ENCODE results near the gene PPTC7.
"Not testable (repeated sequence)": the region's sequence is repeated elsewhere in the genome, so short reads cannot be mapped to it uniquely, and the experiment has no call there.

Gene PPTC7

GRCh38 chr12:110561471-110562201 lies 21.5 kb downstream of the PPTC7 start:
- DNase-seq (ENCODE audit: low read depth) = no peak

DNA sequence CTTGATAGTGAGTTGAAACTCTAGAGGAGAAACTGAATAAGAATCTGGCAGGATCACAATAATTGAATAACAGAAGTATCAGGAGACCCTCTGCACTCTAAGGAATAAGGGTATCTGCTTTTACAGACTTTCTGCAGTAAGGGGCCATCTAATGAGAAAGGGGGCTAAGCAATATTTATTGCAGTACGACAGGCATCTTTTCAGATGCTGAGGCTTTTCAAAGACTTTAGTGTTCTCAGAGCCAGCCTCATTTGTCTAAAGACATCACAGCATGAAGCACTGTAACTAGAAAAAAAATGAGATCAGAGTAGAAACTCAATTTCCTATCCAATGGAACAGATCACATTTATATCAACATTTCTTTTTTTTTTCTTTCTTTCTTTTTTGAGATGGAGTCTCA lies 22.2 kb downstream of the PPTC7 start:
- no peak for DNase-seq (ENCODE audit: low read depth)

GRCh38 chr12:110560048-110560447 lies 23.1 kb downstream of the PPTC7 start:
- DNase-seq (ENCODE audit: low read depth) = no peak

DNA sequence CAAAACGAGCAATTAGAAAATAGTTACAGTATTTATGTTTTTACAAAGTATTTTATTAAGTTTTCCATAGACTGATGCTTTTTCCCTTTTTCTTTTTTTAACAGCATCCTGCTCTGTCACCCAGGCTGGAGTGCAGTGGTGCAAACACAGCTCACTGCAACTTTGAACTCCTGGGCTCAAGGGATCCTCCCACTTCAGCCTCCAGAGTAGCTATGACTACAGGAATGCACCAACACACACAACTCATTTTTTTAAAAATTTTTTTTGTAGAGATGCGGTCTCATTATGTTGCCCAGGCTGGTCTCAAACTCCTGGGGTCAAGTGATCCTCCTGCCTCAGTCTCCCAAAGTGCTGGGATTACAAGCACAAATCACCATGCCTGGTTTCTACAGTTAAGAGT lies 24.2 kb downstream of the PPTC7 start:
- not testable (repeated sequence) for DNase-seq (ENCODE audit: low read depth)

DNA sequence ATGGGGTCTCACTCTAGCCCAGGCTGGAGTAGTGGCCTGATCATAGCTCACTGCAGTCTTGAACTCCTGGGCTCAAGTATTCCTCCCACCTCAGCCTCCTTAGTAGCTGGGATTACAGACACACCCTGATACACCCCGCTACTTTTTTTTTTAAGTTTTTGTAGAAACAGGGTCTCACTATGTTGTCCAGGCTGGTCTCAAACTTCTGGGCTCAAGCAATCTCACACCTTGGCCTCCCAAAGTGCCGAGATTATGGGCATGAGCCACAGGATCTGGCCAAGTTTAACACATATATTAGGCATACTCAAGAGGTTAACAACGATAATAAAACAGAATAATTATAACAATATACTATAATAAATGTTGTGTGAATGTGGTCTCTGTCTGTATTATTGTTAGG lies 25.8 kb downstream of the PPTC7 start:
- no peak for DNase-seq (ENCODE audit: low read depth)

- DNase-seq (ENCODE audit: low read depth) = no peak
Measured at GRCh38 chr12:110556705-110557104, 26.4 kb downstream of the PPTC7 start.

DNA sequence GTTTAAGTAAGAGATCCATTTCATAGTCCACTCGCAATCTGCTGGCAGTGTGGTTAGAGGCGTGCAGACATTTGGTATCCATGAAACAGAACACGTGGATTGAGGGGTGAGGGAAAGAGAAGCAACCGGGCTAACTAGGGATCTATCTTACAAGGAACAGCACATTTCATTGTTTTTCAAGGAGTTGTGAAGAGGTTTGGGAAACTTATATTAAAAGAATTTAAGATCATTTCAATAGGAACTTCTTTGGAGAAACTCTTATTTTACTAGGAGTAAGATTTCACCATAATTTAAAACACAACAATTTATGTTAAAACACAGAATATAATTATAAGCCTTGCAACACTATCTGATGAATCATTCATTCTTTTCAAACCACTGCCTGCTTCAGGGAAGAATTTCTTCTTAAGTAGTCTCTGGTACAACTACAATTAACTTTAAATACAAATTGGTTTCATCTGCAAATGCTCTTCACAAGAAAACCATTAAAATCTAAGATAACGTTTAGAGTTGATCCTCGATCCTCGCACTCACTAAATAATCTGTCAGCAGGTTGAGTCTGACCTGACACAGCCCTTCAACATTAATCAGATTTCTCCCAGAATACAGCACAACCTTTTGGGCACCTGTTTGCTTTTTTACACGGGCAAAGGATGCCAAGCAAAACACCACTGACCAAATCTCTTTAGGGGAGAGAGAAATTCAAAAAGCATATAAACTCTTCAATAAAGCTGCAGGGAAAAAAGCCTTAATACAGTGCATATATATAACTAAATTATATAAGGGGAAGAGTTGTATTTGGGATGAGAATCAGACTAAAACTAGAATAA lies 27.3 kb downstream of the PPTC7 start:
- no peak for DNase-seq (ENCODE audit: low read depth)

DNA sequence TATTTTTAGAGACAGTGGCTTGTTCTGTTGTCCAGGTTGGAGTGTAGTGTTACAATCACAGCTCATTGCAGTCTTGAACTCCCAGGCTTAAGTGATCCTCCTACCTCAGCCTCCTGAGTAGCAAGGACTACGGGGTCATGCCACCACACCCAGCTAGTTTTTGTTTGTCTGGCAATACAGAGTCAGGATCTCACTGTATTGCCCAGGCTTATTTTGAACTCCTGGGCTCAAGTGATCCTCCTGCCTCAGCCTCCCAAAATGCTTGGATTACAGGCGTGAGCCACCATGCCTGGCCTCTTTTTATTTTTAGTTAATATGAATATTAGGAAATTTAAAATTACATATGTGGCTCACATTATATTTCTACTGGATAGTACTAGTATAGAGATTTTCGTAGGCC lies 28.9 kb downstream of the PPTC7 start:
- no peak for DNase-seq (ENCODE audit: low read depth)

GRCh38 chr12:110550981-110551380 lies 32.1 kb downstream of the PPTC7 start:
- no peak for DNase-seq (ENCODE audit: low read depth)

DNA sequence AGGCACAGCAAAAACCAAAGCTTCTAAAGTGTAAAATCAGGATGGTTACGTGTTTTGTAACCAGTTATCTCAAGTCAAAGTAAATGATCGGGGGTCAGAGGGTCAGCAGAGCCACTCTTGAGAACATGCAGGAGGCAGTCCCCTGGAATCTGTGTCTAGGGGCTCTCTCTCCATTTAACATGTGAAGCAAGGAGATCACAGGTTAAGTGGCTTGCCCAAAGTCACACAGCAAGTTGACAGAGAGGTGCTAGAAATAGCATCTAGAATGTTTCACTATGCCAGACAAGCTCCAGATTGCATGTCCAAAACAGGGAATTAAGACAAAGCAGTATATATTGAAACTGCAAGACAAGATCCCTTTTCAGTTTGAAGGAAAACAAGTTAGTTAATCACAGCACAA lies 33.4 kb downstream of the PPTC7 start:
- DNase-seq (ENCODE audit: low read depth) = no peak

- DNase-seq (ENCODE audit: low read depth) = no peak
Measured at GRCh38 chr12:110548678-110549077, 34.4 kb downstream of the PPTC7 start.

GRCh38 chr12:110547090-110547489 lies 36.0 kb downstream of the PPTC7 start:
- DNase-seq (ENCODE audit: low read depth) = no peak

GRCh38 chr12:110546339-110546738 lies 36.8 kb downstream of the PPTC7 start:
- peak; percentile 81 for DNase-seq (ENCODE audit: low read depth)

DNA sequence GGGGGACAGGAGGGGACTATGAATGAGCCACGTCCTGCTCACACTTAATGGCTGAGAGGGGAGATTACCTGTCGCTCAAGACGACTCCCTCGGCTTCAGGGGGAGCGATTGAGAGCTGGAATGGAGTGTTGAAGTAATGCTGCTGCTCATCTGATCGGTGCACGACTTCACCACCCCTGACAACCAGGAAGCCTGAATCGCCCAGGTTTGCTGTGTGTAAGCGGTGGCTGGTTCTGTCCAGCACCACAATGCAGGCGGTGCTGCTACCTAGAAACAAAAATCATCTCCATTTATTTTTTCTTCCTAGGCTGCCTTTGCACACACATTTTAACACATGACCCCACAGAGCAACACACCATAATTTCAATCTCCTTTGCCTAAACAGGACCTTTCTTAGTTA lies 37.3 kb downstream of the PPTC7 start:
- no peak for DNase-seq (ENCODE audit: low read depth)

DNA sequence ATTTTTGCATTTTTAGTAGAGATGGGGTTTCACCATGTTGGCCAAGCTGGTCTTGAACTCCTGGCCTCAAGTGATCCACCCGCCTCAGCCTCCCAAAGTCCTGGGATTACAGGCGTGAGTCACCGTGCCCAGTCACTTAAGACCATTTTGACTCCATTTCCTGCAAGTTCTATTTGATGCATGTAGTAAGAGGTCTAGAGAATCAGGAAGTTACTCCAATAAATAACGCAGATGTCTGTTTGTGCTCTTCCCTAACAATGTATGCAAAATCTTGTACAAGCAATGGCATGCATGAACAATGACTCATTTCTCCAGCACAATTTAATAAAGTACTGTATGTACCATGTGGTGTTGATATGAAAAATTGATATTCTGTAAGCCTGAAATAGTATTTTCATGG lies 37.9 kb downstream of the PPTC7 start:
- DNase-seq (ENCODE audit: low read depth) = peak; percentile 84

DNA sequence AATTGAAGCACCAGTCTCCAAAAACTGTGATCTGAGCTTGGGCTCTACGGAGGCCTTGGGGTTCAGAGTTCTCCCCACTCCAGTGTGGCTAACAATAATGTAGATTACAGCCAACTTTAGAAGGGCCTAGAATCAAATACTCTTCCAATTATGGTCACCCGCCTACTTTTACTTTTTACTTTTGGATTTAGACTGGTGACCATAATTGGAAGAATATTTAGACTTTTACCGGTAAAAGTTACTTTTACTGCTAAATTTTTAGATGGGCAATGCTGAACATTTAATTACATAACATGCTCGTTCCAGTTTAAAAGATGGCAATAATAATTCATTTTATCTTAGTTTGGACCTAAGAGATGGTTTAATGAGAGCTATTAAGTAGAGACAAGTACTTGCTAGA lies 39.2 kb downstream of the PPTC7 start:
- no peak for DNase-seq (ENCODE audit: low read depth)

- peak; percentile 76 for DNase-seq (ENCODE audit: low read depth)
Measured at GRCh38 chr12:110543252-110543959, 39.7 kb downstream of the PPTC7 start.

DNA sequence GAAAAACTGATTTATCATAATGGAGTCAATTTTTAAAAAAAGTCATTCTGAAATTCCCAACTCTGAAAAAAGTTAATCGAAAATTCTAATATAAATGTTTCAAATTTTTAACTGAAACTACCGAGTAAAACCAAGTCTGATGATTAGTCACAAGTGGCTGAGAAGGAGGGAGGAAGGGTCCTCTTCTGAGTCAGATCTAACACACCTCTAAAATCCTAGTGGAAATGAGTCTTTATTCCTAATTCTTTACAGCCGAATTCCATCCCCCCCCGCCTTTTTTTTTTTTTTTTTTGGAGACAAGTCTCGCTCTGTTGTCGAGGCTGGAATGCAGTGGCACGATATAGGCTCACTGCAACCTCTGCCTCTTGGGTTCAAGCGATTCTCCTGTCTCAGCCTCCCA lies 43.1 kb downstream of the PPTC7 start:
- DNase-seq (ENCODE audit: low read depth) = no peak

DNA sequence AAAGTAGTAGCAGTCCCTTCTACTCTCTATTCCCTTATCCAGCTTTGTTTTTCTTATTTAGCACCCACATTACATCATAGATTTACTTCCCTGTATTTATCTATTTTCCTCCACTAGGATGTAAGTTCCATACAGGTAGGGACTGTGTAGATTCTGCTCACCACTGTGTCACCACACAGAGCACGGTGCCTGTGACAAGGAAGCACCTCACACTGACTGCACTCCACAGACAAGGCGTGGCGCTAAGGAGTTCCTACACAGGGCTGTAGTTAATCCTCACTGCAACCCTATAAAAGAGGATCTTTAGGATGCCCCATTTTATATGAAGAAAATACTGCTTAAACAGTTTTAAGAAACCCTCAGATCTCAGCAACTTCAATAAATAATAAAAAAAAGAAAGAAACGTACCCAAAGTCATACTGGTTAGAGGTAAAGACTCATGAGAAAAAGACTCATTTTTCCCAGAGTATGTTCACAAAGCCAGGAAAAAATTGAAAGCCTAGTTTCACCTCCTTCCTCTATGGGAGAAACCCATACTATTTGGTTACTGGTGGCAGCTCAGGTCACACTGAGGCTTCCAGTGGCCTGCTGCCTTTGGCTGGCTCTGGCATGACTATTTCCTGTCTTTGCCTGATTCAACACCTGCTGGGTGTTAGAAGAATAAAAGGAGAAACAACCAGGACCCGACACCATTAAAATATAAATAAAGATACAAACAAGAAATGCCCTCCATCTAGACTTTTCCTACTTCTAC lies 44.1 kb downstream of the PPTC7 start:
- DNase-seq (ENCODE audit: low read depth) = no peak

DNA sequence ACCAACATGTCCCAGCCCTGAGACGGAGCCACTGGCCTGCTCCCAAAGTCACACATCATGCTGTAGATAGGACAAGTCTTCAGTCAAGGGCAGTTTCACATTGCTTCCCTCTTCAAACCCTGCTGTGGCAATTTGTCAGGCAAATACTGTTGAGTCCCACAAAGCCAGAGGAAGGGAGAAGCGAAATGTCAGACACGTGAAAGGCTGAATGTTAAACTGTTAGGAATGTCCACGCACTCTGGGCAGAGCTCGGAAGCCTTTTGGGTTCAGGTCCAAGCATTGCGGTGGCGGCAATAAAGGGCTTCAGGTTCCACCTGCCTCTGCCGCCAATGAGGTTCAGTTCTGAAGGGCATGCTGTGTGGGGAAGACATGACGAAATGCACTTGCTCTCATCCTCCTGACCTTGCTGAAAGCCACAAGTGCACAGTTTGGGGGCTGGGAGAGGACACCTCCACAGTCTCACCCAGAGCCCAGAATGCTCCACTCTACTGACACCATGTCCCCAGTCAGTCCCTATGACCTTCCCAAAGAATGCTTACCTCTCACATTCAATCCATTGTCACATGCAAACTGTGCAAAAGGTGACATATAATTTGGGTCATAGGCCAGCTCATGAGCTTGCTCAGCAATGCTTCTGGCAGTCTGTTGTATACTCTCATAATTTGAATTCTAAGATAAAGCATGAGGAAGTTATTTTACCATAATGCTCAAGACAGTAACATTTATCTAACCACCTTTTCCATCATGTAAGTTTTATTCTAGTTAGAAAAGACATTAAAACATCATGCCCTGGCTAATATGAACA lies 45.3 kb downstream of the PPTC7 start:
- DNase-seq (ENCODE audit: low read depth) = no peak

Measured in non-pigmented ciliary epithelial cell (primary cell).